HG02588 (cell line): ENCODE measurements around the gene NT5C3B.
"Not testable (repeated sequence)": the region's sequence is repeated elsewhere in the genome, so short reads cannot be mapped to it uniquely, and the experiment has no call there.

Source experiments
- ATAC-seq: cut with Tn5 transposase; IDR thresholded peaks from one replicate; pipeline ENCODE4 v1.9.1; 2021; ENCODE audit warnings: mild to moderate bottlenecking, moderate library complexity; ENCODE audit not compliant: unreplicated experiment

The NT5C3B gene

DNA sequence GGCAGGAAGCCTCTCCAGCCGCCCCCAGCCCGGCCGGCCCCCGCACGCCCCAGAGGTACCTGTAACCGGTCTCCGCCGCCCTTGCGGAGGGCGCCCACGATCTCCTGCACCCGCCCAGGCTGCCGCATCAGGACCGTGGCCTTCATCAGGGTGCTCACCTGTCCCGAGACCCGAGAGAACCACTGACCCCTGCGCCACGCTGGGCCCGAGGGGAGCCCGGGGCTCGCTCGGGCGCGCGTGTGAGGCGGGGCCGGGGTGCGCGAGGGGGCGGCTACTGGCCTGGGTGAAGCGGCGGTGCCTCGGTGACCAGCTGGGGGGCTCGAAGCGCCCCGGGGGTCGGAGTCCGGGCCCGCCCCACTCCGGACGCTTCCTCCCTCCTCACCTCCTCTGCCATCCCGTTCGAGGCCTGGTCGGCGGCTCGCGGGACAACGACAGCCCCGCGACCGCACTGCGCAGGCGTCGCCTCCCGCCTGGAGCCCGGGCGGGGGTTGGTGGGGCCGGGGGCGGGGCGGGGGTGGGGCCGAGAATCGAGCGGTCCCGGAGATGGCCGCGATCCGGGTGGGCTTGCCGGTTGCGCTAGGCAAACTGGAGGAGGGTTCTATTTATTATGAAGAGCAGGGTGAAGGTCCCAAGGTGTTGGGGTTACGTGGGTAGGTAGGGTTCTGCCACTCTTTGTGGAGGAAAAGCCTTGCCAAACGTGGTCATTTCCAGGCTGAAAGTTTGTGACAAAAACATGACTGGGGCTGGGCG is at the start of gene NT5C3B:
NT5C3B (minus strand) TSS at position 433 of the 750 bp plus-strand sequence; CDS start at position 394, 39 bp downstream.
- ATAC-seq: peak; percentile 61

DNA sequence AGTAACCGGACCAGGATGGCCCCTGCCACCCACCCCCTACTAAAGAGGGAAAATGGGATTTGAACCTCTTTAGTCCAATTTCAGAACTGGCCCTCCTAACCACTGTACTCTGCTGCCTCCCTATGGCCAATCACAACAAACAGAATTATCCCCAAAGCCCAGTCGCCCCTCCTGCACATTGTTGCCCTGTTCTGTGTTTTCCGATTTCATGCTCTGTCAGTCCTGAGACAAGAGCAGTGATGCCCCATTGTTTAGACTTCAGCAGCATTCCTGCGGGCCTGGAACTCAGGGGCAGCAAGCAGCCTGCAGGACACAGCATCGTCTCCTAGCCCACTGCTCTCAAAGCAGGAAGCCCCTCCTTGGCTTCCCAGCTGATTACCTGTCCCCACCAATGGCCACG is 49.7 kb upstream of the NT5C3B start:
- ATAC-seq: no peak

DNA sequence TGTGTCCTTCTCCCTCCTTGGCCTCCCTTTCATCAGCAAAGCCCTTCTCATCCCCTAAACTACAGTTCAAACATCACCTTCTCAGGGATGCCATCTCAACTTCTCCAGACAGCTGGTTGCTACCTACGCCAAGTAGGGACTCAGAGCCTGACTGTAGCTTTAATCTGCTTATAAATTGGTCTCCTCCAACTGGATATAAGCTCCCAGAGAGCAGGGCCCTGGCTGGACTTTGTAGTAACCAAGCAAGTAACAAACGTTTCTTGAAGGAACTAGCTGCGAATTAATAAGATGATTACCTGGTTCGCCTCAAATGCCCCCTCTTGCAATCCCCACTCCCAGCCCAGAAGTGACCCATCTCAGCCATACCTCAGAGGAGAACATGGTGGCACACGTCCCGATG is 46.7 kb upstream of the NT5C3B start:
- no peak for ATAC-seq

DNA sequence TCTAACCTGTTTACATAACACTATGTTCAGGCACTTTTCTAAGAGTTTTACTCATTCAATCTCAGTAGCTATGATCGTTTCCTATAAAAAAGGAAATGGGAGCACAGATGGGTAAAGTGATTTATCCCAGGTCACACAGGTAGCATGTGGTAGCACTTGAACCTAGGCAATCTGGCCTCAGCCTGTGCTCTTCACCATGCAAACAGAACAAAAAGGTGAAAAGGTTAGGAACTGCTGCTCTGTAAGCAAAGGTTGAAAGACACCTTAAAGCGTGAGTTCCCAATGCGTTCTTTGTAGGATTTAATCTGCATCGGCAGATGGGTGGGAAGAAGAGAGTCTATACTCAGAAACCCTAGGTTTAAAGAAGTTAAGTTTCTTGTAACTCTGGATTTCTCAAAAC is 44.1 kb upstream of the NT5C3B start:
- no peak for ATAC-seq

DNA sequence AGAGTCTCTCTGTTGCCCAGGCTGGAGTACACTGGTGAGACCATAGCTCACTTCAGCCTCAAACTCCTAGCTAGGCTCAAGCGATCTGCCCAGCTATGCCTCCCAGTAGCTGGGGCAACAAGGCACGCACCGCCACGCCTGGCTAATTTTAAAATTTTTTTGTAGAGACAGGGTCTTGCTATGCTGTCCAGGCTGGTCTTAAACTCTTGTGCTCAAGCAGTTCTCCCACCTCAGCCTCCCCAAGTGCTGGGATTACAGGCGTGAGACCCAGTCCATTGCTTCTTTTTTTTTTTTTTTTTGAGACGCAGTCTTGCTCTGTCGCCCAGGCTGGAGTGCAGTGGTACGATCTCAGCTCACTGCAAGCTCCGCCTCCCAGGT is 38.2 kb upstream of the NT5C3B start:
- ATAC-seq: not testable (repeated sequence)

DNA sequence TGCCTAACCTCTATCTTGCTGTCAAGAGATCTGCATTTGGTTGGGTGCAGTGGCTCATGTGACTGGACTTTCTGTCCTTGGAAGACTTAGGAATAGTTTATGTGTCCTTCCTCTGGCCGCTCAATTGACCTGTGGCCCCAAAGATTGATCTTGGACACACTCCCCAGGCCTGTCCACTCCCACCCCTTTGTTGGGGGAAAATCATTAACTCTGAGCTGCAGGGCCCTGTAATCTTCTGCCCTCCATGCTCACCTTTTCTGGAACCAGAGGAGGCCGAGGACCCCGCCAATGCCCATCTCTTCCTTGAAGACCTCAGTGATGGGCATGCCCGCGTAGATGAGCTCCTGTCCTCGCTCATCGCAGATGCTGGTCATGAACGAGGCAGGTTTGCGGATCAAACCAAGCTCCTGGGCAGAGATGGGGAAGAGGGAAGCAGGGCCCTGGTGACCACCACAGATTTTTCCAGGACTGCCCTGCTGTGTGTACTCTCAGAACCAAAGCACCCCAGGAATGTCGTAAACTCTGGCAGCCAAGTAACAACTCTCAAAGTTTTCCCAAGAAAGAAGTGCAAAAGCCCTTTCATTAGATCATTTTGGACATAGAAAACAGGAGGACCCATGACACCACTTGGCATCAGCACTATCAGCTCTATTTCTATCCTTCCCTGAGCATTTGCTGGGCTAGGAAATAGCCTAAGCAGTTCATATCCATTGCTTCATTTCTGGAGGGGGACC is 37.7 kb upstream of the NT5C3B start:
- ATAC-seq: no peak

DNA sequence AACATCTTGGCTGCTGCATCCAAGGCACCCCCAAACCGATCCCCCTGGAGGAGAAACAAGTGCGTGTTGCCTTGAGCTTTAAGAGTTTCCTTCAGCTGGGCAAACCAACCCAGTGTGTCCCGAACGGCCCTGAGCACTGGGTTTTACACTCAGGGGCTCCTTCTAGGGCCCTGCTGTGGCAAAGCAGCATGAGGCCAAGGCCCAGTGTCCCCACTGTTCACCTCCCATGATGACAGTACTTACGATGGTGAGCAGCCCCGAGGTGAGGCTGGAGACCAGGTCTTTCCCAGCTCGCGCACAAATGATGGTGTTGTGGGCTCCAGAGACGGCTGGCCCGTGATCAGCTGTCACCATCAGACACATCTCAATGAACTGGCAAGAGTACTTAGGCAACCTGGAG is 35.8 kb upstream of the NT5C3B start:
- no peak for ATAC-seq

DNA sequence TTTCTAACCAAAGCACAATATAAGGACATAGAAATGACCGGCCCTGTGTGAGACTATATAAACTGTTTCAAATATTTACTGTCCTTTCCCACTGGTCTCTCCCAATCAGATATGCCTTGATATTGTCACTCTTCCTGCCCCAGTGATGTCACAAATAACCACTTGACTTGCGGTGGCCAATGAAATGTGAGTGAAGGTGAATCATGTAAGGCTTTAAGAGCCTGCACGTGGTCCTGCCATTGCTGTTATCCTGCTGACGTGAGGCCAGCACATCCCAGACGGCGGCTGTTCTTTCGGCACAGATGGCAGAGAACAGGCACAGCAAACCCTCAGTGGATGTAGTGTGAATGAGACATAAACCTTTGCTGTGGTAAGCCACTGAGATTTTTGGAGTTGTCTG is 34.6 kb upstream of the NT5C3B start:
- no peak for ATAC-seq

DNA sequence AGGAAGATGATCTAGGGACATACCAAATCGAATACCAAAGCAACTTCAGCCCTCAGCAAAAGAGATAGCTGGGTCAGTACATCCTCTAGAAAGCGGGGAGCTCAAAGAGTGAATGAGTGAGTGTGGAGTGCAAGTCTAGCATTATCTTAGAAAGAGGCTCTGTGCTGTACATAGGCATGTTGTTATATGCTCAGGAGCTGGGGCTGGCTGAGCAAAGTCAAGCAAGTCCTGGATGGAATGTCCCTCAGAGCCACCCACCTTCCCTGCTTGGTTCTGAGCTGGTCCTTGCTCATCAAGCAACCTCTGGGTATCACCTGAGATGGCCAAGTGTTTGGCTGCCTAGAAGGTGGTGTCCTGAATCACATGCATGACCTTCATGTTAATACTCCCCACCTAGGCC is 34.1 kb upstream of the NT5C3B start:
- ATAC-seq: no peak

DNA sequence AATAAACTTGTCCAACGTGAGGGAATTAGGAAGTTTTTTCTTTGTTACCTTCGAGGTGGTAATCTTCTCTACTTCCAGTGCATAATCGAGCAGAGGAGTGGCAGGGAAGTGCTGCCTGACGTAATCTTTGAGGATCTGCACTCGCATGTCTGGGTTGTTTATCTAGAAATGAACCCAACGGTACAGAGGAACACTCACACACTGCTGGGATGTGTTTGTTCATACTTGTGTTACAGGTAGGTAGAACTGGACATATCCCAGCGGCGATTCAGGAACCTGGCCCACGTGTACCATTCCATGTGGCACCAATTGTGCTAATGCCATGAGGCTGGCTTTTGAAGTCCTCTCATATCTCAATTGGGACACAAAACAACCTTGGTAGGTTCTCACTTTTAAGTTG is 33.4 kb upstream of the NT5C3B start:
- no peak for ATAC-seq

DNA sequence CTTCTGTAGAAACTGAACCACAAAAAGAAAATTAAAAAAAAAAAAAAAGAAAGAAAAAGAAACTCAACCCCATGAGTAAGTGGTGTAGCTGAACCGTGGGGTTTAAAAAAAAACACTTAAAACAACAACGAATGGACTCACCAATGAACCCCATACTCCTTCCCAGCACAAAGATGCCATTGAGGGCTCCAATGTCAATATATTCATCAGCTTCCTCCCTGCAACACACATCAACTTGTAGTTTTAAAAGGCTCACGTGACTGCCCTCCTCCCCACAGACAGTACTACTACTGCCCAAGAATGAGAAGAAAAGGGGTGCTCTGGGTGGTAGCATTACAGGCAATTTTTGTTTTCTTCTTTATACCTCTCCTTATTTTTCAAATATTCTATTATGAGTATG is 32.5 kb upstream of the NT5C3B start:
- no peak for ATAC-seq

DNA sequence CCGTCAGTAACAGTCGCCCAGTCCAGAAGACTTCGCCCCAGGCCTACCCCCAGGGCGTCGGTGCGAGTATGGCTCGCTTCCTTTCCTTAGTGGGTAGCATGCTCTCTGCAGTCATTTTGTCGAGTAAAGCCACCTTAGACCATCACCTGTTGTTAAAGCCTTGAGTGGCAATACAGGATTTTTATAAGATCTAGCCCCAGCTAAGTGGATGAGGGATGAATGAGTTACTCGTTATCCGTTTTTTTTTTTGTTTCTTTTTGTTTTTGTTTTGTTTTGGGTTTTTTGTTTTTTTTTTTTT is 29.5 kb upstream of the NT5C3B start:
- no peak for ATAC-seq

DNA sequence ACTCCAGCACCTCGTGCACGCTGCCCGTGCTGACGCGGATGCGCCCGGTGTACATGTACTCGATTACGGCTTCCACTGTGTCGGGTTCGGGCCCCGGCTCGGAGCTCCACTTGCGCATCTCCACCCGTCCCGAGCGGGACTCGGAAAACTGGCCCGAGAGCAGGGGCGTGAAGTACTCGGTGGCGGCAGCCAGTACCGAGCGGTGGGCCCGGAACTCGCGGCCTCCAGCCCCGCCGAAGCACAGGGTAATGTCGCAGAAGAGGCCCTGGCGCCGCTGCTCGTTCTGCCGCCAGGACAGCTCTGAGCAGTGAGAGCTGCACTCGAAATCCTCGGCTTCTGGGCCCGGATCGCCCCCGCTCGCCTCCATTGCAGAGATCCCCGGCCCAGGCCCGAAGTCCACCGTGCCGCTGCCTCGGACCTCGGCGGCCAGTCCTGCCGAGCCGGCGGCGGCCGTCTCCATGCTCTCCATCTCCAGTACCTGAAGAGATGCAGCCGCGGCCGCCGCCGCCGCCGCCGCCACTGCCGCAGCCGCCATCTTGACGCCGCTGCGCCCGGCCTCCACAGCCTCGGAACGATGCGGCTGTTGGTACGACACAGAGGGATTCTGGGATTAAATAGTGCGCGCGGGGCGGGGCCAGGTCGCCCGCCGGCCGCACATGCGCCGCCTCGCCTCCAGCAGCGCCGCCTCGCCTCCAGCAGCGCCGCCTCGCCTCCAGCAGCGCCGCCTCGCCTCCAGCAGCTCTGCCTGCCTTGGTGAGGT is 29.0 kb upstream of the NT5C3B start, which contains the start of gene KLHL11:
KLHL11 (minus strand) TSS at position 588 of the 760 bp plus-strand sequence; CDS start at position 535, 53 bp downstream.
- ATAC-seq: peak; percentile 79

DNA sequence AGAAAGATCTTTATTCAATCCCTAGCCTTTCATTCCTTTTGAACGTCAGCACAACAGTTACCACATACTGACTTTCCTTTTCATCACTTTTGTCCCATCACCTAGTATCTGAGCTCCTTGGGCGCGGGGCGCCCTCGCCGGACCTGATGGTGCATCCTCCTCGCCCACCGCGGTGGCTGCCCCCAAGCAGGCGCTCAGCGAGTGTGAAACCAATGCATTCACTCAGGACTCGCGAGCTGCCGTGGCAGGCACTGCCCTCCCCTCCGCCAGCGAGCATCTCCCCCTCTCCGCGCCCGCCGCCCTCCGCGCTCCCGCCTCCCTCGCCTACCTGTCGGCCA is 28.4 kb upstream of the NT5C3B start:
- no peak for ATAC-seq

DNA sequence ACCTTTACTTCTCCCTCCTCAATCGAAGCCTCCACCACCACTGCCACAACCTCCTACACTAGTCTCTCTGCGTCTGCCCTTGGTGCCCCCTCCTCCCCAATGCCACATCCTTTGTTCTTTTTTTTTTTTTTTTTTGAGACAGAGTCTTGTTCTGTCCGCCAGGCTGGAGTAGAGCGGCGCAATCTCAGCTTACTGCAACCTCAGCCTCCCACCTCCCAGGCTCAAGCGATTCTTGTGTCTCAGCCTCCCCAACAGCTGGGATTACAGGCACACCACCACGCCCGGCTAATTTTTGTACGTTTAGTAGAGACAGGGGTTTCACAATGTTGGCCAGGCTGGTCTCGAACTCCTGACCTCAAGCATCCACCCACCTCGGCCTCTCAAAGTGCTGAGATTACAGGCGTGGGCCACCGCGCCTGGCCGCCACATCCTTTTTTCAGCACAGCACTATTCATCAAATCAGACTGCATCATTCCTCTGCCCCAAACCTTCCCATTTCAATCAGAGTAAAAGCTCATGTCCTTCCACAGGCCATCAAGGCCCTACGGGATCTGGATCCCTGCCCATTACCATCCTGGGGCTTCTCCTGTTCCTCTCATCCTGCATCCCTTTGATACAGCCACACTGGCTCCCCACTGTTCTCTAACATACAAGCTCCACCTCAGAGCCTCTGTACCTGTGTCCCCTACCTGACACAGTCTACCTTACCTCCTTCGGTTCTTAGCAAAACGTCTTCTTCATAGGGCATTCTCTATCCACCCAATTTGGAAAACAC is 27.2 kb upstream of the NT5C3B start:
- no peak for ATAC-seq

DNA sequence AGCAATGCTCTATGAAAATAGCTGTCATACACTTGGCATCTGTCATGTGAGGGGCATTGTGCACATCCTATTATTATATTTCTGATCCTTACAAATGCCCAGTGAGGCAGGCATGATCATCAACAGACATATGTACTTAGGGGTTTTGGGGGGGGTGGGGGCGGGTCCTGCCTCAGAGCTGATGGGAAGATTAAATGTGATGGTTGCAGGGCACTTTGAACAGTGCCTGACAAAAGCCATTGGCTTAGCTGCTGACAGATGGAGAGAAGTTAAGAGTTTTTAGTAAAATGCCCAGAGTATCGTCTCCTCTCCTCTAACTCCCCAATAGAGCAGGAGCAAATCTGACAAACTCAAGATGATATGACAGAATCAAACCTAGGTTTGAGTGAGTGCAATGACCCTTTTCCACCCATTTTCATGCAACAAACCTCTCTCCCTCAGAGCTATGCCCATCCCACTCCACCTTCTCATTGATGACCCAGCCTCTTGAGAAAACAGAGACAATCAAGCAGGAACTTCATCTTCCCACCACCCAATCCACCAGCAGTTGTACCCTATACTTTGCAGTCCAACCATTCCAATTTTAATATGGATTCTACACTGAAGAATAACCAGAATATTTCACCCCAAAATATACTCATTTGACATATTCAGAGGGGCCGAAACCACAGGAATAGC is 24.4 kb upstream of the NT5C3B start:
- no peak for ATAC-seq

DNA sequence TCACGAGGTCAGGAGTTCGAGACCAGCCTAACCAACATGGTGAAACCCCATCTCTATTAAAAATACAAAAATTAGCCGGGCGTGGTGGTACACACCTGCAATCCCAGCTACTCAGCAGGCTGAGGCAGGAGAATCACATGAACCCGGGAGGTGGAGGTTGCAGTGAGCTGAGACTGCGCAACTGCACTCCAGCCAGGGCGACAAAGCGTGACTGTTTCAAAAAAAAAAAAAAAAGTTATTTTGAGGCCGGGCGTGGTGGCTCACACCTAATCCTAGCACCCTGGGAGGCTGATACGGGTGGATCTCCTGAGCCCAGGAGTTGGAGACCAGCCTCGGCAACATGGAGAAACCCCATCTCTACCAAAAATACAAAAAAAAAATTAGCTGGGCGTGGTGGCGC is 15.3 kb upstream of the NT5C3B start:
- not testable (repeated sequence) for ATAC-seq

DNA sequence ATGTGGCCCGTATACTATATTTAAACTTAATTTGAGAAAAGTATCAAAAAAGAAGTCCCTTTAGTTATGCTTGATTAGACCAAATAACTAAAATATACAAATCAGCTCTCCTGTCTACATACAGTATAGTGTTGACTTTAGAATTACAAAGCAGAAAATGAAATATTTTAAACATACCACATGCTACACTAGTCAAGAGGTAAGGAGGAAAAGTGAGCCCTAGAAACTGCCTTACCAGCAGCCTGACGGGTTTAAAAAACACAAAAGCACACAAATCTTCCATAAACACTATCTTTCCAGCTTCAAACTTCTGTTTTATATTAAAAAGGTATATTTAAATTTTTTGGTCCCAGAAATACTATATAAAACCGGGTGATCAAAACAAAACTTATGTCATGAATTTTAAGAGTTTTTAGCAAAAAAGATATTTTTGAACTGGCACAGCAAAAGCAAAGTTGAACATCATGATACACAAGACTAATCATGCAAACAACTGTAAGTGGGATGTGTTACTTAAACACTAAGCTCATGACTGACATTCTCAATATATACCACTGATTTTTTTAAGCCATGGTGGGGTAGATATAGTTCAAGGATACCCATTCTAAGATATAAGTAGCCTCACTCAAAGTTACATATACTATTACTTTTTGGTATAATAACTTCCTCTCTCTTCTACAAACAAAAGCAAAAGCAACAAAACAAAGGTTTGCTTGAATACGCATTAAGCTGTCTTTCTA is 13.4 kb upstream of the NT5C3B start:
- ATAC-seq: no peak

DNA sequence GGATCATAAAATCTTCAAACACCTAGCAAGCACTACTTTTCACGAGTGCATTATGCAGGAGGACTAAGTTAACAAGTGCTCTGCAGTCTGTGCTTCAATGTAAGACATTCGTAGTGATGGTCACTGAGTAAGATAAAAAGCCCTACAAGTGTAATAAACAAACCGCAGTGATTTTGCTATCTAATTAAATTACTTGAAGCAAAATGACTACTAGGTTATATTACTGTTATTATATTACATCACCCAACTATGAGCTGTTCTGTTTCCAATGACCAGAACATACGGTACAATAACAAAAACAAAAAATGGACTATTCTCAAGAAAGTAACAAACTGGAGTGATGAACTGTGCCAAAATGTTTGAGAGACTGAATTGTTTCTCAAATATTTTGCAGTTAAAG is 12.8 kb upstream of the NT5C3B start:
- ATAC-seq: no peak

DNA sequence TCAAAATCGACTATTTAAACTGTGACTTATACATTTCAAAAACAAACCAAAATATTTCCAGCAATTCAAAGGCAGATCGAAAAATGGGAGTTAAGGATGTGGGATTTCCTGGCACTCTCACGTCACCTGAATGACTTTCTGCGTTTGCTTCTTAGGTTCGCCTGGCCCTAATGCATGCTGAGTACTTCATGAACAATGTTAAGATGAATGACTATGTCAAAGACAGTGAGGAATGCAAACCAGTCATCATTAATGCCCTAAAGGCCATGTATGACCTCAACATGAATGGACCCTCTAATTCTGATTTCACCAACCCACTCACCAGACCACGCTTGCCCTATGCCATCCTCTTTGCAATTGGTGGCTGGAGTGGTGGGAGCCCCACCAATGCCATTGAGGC is 8.9 kb upstream of the NT5C3B start:
- ATAC-seq: no peak
